SK-N-MC (cell line): ENCODE measurements around the gene SLC16A3.

Source experiments
- EZH2 ChIP-seq: fragments of 200-600 bp; sonication (generic); IDR thresholded peaks from one replicate; pipeline ENCODE4 v1.6.1; 2017; ENCODE audit warnings: antibody characterized with exemption
- POLR2AphosphoS5 ChIP-seq: IDR thresholded peaks from 2 replicates; pipeline ENCODE4 v1.6.1; 2012; ENCODE audit warnings: mild to moderate bottlenecking, low read depth, low read length, borderline replicate concordance

DNA sequence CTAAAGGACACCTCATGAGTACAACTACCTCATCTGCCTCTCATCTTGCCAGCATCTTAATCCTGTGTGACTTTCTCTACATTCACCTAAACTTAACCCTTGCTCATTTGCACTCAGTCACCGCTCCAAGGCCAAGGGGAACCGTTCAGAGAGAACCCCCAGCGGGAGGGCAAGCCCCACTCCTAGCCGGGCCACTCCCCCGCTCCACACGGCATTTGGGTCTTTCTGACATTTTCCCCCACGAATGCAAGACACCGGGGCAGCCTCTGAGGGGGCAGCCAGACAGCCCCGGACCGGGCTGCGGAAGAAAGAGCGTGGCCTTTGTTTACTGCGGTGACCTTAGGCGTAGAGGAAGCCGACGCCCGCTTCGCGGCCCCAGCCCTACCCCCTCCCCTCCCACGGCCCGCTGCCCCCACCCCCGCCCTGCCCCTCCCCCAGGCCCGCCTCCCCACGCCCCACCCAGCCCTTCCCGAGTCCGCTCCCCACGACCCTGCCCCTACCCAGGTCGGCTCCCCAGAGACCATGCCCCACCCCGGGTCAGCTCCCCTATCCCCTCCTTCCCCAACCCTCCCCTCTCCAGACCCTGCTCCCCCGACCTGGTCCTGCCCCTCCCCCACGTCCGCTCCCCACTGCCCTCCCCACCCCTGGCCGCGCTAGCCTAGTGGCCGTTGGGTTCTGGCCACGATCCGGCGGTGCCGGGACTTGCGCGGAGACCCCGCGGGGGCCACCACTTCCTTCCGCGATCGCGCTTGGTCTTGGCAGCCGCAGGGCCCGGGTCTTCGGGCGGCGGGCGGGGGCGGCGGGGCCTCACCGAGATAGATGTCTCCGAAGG is 43.9 kb downstream of the SLC16A3 start:
- TF ChIP-seq EZH2 (no peak), POLR2AphosphoS5 (no peak)
